Gastroesophageal sphincter (tissue), 4 donors: ENCODE data around the gene PEA15. TPM values are rescaled to one million over a fixed set of nuclear protein-coding genes. Genes with fewer than 3 reads are reported as not detected.

Experiments
- ATAC-seq: fragments of 150-250 bp; one replicate; pipeline ENCODE4 v1.9.1; 2016; ENCODE audit warnings: mild to moderate bottlenecking, moderate library complexity
- H3K27ac ChIP-seq, 4 donors: fragments of 200-600 bp; sonication (generic) in 3 of 4; 1 replicate in 3 of 4; 2 replicates in 1 of 4; pipeline ENCODE4 v1.5.1; 2016 to 2019
- H3K27me3 ChIP-seq: fragments of 200-600 bp; sonication (generic); one replicate; pipeline ENCODE4 v1.5.1; 2019
- H3K36me3 ChIP-seq, 2 donors: fragments of 200-600 bp; sonication (generic); one replicate each; pipeline ENCODE4 v1.5.1; 2019; ENCODE audit warnings: control low read depth in 1 of 2
- H3K4me1 ChIP-seq, 3 donors: fragments of 200-600 bp; sonication (generic); 1 replicate in 2 of 3; 2 replicates in 1 of 3; pipeline ENCODE4 v1.5.1; 2016 to 2019; ENCODE audit warnings: control low read depth in 2 of 3
- H3K4me3 ChIP-seq, 2 donors: fragments of 200-600 bp; sonication (generic); one replicate each; pipeline ENCODE4 v1.5.1; 2019; ENCODE audit warnings: mild to moderate bottlenecking in 1 of 2, moderate library complexity in 1 of 2
- H3K9me3 ChIP-seq, 3 donors: fragments of 200-600 bp; sonication (generic); one replicate each; pipeline ENCODE4 v1.5.1; 2017 to 2019; ENCODE audit warnings: control low read depth in 2 of 3
- EP300 ChIP-seq: sonication (generic); formaldehyde crosslinking; IDR thresholded peaks from one replicate; pipeline ENCODE4 v1.6.1; 2017; ENCODE audit warnings: antibody characterized with exemption, mild to moderate bottlenecking
- POLR2A ChIP-seq, 2 donors: fragments of 450-650 bp; IDR thresholded peaks; one replicate each; pipeline ENCODE4 v1.6.1; 2017; ENCODE audit warnings: antibody characterized with exemption in 2 of 2, mild to moderate bottlenecking in 2 of 2, moderate library complexity in 1 of 2
- POLR2AphosphoS5 ChIP-seq: sonication (generic); formaldehyde crosslinking; IDR thresholded peaks from one replicate; pipeline ENCODE4 v1.6.1; 2017; ENCODE audit warnings: antibody characterized with exemption
- WGBS, 2 donors: methylation state at CpG; one replicate each; pipeline ENCODE4 v1.1.5; 2018; ENCODE audit warnings: low coverage in 1 of 2; 5-methylcytosine and 5-hydroxymethylcytosine counted together
- total RNA-seq, 4 donors: library from RNA; depleted of rRNA; stranded (reverse); fragments of >200 nt; gene quantifications; one replicate each; pipeline ENCODE4 v1.1.0, GENCODE V29; 2016
- TF ChIP-seq, protein P1 (sequence below), 4 experiments: fragments of 200-600 bp in 2 of 4; fragments of 450-650 bp in 2 of 4; sonication (generic) in 1 of 4; IDR thresholded peaks; one replicate each; pipeline ENCODE4 v1.5.1; 2017 to 2019; ENCODE audit warnings: antibody characterized with exemption in 4 of 4, mild to moderate bottlenecking in 2 of 4, moderate library complexity in 2 of 4

PEA15 gene
- total RNA-seq, 4 donors from 2014 or later = 94.6 to 325 (median 164) TPM

DNA sequence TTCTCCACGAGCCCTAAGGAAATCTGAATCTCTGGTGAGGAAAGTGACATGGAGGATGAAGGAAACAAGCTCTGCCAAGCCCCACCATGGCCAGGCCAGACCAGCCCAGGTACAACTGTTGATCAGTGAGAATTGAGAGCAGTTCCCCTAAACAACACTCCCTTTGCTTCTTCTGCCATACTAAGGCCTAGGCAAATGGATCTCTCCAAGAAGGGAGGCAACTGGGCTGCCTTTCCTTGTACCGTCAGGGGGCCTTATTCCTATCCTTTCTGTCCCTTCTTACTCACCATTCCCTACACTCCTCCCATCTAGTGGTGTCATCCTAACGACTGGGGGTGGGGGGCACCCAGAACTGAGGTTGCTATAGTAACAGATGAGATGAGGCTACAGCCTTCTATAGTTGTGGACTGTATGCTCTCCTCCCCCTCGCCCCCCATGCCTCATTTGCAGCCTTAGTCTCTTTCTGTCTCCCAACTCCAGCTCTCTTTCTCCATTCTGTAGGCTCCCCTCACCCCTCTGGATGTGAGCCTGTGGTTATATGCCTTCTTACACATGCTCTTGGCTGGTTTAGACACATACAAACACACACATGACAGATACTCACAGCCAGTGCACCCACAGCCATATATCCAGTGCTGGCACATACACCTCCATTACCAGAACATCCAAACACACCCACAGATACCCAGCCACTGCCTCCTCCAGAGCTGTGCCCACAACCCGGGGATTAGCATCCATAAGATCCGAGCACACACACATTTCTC is 3.6 kb downstream of the PEA15 start:
- no peaks in the 10 kb centered on the region for H3K9me3 ChIP-seq
- peak overlapping the region in 3 of 4 donors; percentile 96 to 98 (median 96) for H3K27ac ChIP-seq
- WGBS, 2 donors = 43 to 54% methylated on average over 4 to 5 of the region's 6 CpGs
- H3K36me3 ChIP-seq = peaks cover 0 to 41% of the 10 kb centered on the region in 2 donors
- H3K4me1 ChIP-seq = peaks cover 18 to 70% (median 46%) of the 10 kb centered on the region in 3 donors
- TF ChIP-seq EP300 (no peak), POLR2AphosphoS5 (no peak), POLR2A (IDR thresholded peaks at IDR 0.05) (no peak)
- TF ChIP-seq, protein P1, sequence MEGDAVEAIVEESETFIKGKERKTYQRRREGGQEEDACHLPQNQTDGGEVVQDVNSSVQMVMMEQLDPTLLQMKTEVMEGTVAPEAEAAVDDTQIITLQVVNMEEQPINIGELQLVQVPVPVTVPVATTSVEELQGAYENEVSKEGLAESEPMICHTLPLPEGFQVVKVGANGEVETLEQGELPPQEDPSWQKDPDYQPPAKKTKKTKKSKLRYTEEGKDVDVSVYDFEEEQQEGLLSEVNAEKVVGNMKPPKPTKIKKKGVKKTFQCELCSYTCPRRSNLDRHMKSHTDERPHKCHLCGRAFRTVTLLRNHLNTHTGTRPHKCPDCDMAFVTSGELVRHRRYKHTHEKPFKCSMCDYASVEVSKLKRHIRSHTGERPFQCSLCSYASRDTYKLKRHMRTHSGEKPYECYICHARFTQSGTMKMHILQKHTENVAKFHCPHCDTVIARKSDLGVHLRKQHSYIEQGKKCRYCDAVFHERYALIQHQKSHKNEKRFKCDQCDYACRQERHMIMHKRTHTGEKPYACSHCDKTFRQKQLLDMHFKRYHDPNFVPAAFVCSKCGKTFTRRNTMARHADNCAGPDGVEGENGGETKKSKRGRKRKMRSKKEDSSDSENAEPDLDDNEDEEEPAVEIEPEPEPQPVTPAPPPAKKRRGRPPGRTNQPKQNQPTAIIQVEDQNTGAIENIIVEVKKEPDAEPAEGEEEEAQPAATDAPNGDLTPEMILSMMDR (IDR thresholded peaks at IDR 0.05) = no peak
- H3K27me3 ChIP-seq = no peaks in the 10 kb centered on the region
- no peak for ATAC-seq
- H3K4me3 ChIP-seq = no peak overlapping the region

DNA sequence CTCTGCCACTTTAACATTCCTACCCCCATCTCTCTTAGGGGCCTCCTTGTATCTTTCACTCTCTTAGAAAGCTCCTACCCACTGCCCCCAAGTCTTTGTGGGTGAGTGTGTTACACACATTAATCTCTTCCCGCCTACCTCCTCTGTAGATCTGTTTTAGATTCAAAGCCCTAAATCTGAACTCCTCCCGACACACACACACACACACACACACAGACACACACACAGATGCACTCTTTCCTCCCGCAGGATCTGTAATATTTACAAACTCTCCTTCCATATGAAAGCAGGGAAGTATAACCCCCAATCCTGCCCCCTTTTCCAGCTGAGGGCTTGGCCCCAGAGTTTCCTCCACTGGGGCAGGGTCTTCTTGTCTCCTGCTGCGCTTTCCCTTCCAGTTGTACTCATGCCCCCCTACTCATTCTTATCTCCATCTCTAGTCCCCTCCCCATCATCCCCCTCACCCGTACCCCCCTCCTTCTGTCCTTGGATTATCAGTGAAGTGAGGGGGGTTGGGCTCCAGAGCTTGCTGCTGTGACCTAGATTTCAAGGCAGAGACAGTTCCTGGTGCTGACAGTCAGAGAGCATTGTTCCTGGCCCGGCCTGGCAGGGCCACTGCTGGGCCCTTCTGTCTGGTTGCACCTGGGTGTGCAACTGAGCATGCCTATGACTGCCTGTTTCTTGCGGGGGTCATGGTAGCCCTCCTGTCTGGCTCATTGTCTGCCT is 4.3 kb downstream of the PEA15 start:
- no peak overlapping the region for H3K4me3 ChIP-seq
- no peaks in the 10 kb centered on the region for H3K9me3 ChIP-seq
- no peak for ATAC-seq
- 30 to 44% methylated on average over 4 to 6 of the region's 7 CpGs for WGBS, 2 donors
- TF ChIP-seq, protein P1 (IDR thresholded peaks at IDR 0.05) = no peak
- TF ChIP-seq POLR2AphosphoS5 (no peak), EP300 (no peak), POLR2A (IDR thresholded peaks at IDR 0.05) (no peak)
- peak overlapping the region in 3 of 4 donors; percentile 96 to 98 (median 96) for H3K27ac ChIP-seq
- peaks cover 18 to 67% (median 46%) of the 10 kb centered on the region in 3 donors for H3K4me1 ChIP-seq
- H3K27me3 ChIP-seq = no peaks in the 10 kb centered on the region
- H3K36me3 ChIP-seq = peaks cover 0 to 49% of the 10 kb centered on the region in 2 donors

DNA sequence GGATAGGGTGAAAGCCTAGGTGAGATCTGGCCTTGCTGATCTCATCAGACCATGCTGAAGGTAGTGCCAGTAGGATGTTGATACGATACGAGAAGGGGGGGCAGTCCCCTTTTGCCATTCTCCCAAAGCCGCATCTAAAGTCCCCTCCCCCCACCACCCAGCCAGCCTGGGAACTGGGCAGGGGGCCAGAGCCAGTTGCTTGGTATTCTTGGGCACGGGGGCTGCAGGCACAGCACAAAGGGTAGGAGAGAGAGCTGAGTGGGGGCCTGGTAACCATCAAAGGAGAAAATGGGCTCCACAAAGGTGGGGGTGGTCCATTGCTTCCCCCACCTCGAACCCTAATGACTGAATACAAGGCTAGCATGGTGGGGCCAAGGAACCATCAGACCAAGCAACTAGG is 5.4 kb downstream of the PEA15 start:
- H3K36me3 ChIP-seq = peaks cover 0 to 60% of the 10 kb centered on the region in 2 donors
- no peaks in the 10 kb centered on the region for H3K27me3 ChIP-seq
- ATAC-seq = no peak
- peaks cover 18 to 60% (median 41%) of the 10 kb centered on the region in 3 donors for H3K4me1 ChIP-seq
- WGBS, 2 donors = 50% methylated on average over 5 of the region's 5 CpGs; no CpG with 5 or more reads in 1 of the 2 donors
- no peaks in the 10 kb centered on the region for H3K9me3 ChIP-seq
- TF ChIP-seq, protein P1 (IDR thresholded peaks at IDR 0.05) = no peak
- TF ChIP-seq POLR2AphosphoS5 (no peak), EP300 (no peak), POLR2A (IDR thresholded peaks at IDR 0.05) (no peak)
- no peak overlapping the region for H3K4me3 ChIP-seq
- peak overlapping the region in 3 of 4 donors; percentile 96 to 98 (median 96) for H3K27ac ChIP-seq

DNA sequence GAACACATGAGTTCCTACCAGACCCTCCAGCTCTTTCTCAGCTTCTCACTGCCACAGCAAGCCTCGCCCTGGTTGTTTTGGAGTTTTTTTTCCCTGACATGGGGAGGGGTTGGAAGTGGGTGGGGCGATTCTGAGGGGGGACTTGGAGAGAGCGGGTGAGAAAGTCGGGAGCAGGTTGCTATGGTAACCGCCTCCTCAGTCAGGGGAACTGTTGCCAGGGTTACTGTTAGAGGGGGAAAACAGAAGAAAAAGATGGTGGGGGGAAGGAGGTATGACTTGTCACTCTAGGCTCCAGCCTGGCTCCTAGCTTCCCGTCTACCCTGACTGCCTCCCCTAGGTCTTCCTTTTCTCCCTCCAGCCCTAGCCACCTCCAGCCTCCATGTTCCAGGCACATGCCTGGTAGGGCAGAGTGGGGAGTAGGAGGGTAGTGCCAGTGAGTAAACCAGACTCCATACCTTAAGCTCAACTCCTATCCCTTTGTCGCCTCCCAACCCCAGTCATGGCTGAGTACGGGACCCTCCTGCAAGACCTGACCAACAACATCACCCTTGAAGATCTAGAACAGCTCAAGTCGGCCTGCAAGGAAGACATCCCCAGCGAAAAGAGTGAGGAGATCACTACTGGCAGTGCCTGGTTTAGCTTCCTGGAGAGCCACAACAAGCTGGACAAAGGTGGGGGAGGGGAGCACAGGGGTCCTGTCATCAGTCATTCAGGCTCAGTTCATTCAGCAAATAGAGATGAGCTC is 6.0 kb downstream of the PEA15 start:
- no peaks in the 10 kb centered on the region for H3K27me3 ChIP-seq
- peak overlapping the region in 3 of 4 donors; percentile 96 to 98 (median 96) for H3K27ac ChIP-seq
- H3K4me1 ChIP-seq = peaks cover 18 to 54% (median 40%) of the 10 kb centered on the region in 3 donors
- TF ChIP-seq, protein P1 (IDR thresholded peaks at IDR 0.05) = no peak
- TF ChIP-seq EP300 (no peak), POLR2AphosphoS5 (no peak), POLR2A (IDR thresholded peaks at IDR 0.05) (no peak)
- WGBS, 2 donors = 42 to 51% methylated on average over 2 to 5 of the region's 10 CpGs
- H3K9me3 ChIP-seq = no peaks in the 10 kb centered on the region
- no peak for ATAC-seq
- no peak overlapping the region for H3K4me3 ChIP-seq
- H3K36me3 ChIP-seq = peaks cover 0 to 66% of the 10 kb centered on the region in 2 donors
